Inflammatory macrophage (primary cell): ENCODE measurements around the gene PDZRN4.
A peak's percentile ranks its signal among the peaks of the same experiment; 100 is the strongest.
"Not testable (repeated sequence)": the region's sequence is repeated elsewhere in the genome, so short reads cannot be mapped to it uniquely, and the experiment has no call there.

Source experiments
- DNase-seq, 2 donors: peaks; one replicate each; pipeline ENCODE4 v3.0.0-alpha.2; 2020 to 2022

PDZRN4 gene

DNA sequence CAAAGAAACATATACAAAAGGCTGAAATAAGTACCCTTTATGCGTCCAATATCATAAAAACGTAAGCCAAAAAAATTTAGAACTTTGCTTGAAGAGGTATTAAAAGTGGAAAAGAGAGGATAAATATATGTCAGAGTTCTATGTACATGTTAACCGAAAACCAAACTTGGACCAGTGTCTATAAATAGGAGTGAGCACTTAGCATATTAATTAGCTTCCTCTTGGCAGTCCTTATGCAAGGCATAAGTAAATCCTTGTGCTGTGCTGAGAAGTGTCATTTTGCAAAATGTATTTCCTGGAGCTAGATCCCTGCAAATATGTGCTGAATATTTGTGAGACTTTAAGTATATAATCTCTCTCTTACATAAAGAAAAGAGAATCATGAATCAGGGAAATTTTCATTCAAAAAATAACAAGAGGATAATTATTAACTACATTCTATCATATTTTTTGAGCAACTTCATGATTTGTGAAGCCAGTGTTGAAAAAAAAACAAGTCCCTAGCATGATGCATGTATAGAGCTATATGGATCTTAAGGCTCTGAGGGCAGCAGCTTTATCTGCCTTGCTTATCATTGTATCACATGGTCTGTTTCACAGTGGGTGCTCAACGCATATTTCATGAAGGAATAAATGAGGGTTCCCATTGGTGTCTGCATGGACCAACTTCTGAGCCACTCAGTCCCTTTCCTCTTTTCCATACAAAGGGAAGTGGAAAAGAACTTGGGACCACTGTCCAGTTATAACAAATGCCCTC, 326.1 kb downstream of the PDZRN4 start:
- DNase-seq: peak; percentile 12 to 29

DNA sequence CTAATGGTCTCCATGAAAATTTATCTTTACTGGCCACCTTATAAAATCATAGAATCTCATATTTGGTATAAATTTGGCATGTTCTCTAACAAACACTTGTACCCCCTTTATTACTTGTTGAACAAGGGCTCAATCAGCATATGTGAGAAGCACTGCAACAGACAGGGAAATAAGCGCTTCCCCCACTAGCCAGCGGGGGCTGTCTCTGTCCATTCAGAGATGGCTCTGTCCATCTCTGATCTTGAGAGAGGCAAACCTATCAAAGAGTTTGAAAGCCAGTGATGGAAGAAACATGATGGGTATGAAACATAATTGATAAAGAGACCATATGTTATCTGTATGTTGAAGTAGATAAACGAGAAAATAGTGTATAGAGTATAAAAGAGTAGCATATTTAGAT, 326.8 kb downstream of the PDZRN4 start:
- no peak for DNase-seq

DNA sequence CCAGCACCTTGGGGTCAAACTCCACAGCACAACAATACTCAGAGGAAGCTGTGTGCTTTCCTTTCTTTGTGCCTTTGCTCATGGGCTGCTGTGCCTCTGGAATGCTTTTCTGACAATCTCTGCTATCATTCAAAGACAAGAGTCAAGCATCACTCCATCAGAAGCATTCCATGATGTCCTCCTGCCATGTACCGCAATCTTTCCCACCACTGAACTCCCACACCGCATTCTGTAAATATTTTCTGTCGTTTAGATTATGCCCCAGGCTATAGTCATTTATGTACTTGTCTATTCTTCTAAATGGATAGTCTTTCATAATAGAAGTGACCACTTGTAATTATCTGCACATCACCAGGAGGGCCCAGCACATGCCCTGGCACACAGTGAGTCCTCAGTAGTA, 327.8 kb downstream of the PDZRN4 start:
- DNase-seq: no peak

DNA sequence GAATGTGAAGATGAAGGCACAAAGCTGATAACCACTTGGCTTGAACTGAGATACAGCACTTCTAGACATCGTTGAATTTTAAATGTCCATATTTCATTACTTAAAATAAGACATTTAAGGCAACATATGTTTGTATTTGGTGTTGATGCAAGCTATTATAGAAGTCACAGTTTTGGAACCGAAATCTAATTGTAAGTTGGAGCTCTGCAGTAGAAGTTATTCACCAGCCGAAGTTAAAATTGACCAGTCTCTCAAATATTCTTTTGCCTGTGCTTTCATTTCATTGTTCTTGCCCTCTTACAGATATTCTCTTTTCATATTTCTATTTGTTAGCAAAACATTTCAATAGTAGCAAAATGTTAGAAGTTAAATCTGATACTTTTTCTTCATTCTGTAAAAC, 332.7 kb downstream of the PDZRN4 start:
- no peak for DNase-seq

DNA sequence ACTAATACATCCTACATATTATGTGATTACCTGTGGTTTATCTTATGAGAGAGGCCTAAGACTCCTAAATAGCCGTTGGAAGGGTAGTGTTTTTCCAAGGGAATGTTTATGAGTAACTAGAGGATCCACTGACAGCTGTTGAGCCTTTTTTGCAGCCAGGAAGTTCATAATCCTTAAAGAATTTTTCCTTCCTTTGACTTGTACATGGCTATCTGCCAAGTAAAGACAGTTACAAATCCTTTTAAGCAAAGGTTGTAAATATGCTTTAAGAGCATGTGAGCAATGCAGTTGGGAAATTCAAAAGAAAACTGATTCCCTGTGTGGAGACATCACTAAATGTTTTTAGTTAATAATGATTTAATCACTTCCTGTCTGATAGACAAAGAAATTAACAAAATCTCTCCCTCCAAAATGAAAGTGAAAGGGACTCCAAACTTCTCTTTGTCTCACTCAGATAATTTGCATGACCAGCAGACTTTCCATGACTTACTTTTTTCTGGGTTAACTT, 333.8 kb downstream of the PDZRN4 start:
- peak; percentile 5 to 55 for DNase-seq

DNA sequence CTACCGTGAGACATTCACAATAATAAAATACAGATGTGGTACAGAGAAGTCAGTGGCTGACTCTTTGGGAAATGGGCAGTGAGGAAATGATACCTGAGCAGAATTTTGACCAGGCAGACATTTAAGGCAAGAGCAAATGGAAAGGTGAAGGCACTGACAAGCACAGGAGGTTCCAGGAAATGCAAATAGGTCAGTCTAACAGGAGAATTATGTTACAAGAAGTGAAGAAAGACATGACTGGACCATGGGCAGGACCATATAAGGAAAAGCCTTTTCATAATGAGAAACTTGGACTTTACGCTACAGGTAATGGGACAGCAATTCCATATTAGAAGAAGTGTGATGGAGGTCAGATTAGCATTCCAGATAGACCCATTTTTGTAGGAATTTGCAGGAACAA, 338.9 kb downstream of the PDZRN4 start:
- no peak for DNase-seq

DNA sequence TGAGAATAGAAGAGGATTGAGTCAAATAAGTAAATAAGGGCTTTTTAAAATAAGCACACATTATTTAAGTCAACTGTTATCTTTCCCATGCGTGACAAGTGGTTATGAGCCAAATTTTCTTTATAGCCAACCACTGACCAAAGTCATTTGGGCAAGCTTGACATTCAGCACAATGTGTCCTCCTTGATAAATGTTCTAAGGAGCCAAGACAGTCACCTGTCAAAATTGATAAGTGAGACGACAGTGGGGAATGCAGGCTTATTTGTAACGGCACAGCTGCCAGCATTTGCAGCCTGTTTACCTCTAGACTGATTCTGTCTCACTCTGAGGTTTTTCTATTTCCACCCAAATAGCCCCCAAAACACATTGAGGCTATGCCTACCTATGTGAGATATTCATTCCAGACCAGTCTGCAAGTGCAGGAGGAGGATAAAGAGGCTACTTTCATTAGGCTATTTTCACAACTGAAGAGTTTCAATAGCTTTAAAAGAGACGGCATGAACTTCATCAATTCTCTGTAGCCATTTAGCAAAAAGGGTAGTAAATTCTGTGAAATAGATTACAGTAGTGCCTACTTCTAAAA, 339.5 kb downstream of the PDZRN4 start:
- DNase-seq: no peak

DNA sequence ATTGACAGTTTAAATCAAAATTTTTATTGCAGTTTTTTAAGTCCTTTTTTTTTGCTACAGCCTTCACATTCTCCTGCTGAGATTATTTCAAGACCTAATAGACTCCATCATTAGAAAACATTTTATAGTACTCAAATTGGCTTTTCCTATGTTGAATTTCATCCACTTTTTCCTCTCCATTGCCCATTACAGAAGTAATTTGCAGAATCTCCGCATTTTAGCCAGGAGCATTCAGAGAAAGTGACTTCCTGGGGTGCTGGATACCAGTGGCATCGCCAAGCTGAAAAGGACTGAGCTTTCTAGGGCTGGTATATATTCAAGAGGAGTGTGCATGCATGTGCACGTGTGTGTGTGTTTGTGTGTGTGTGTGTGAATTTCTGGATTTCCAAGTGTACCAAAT, 340.8 kb downstream of the PDZRN4 start:
- no peak for DNase-seq

DNA sequence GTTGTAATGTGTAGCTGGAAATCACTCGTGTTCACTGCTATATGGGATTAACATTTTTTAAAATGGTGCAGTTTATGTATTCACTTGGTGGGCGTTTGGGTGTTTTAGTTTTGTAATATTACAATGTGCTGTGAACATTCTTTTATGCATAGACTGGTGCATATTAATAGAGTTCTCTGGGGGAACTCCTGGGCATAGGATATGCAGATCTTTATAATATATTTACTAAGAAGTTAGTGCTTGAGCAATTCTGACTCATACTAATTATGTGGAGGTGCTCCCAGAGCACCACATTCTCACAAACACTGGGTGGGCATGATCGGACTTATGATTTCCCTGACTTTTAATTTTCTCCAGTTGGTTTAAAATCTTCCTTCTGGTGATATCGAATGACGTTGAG, 342.3 kb downstream of the PDZRN4 start:
- DNase-seq: no peak

DNA sequence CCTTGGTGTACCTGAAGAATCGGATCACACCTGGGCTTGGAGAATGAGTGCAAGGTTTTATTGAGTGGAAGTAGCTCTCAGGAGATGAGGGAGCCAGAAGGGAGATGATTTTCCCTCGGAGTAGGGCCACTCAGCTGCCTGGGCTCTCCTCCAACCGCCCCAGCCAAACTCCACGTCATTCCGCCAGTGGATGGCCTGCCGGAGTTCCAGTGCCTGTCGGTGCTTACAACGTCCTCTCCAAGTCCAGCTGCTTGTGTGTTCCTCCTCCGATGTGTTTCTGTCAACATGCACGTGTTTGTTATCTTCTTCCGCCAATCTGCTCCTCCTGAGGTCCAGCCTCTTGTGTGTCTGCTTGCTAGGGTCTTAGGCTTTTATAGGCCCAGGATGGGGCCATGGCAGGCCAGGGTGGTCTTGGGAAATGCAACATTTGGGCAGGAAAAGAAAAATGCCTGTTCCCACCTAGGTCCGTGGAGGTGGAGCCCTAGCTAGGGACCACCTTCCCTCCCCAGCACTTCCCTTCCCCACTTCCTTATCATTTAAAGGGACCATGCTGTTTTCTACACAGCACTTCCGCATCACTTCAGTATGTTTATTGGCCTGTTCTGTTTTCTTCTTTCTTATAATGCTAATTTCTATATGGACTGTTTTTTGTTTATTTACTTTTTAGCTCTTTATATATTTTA, 343.2 kb downstream of the PDZRN4 start:
- no peak for DNase-seq

DNA sequence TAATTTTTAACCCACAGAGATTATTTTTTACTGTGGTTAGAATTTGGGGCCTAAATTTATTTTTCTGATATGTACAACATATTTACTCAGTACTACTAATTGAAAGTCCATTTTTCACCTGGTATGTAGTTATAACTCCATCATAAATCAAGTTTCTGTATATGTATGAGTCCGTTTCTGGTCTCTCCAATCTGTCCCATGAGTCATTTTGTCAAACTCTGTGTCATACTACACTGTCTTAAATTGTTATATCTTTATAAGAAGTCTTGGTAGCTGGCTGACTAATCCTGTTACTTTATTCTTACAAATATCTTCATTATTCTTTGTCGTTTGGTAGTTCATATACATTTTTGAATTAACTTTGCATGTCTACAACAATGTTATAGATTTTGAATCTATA, 344.0 kb downstream of the PDZRN4 start:
- DNase-seq: no peak

DNA sequence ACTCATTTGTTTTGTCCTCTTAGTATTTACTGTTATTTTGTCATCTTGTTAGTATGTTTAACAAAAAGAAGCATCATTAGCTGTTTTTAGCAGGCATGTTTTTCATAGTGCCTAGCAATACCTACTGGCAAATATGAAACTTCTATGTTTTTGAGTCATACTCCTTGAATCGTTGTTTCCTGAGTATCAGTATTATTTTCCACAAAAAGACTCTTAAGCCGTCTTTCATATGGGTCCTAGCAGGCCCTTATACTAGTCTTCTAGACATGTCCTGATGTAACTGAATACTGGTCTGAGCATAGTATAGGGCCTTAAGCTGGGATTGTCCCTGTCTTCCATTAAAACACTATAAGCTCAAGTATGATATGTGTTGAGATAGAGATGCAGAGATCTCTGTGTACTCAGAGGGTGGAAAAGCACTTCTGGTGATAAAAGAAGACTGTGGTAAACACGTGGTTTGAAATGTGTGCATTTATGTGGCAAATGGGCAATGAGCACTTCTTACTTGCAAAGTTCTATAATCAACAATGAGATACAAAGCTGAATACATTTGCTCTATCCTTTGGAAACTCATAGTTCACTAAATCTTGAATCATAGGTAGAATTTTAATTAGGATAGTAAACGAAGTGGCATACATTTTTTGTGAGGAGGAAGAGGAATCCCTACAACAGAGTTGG, 348.8 kb downstream of the PDZRN4 start:
- DNase-seq: no peak

DNA sequence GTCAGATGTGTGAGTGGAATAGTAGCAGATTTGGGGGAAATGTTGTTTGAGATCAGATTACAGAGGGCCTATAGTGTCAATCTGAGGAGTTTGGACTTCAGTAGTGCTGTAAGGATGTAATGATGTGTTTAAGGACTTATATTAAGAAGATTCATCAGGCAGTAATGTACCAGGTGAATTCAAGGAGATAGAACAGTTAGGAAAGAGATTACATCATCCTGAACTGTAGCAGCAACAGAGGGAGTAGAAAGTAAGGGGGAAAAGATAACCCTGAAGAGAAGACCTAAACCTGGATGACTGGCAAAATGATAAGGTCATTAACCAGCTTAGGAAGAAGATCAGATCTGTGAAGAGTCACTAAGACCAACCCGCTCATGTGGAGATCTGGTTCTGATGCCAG, 349.4 kb downstream of the PDZRN4 start:
- no peak for DNase-seq

DNA sequence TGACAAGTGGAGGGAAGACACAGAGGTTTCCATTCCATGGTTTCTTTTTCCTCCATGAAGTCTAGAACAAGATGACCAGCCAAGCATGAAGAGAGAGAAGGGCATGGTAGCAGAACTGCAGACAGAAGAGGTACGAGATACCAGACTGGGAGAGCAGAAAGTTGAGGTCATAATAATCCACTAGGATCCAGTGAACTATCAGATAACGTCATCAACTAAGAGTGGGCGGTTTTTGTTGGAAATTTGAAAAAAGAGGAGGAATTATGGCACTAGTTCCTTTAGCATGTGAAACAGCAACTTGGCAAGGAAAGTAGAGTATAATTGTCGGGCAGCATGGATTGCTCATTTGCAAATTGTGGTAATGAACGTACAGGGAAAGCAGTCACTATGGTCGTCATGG, 357.6 kb downstream of the PDZRN4 start:
- no peak for DNase-seq

DNA sequence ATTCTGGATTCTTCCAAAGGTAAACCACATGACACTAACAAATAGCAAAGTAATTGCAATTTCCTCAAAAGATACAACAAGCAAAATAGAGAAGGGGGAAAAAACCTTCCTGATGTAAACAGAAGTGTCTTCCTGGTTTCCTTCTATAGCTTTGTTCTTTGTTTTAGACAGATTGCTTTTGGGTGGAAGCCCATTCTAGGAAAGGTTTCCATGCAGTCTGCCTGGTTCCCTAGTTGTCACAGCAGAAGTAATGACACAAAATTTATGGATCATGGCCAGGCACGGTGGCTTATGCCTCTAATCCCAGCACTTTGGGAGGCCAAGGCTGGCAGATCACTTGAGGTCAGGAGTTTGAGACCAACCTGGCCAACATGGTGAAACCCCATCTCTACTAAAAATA, 359.0 kb downstream of the PDZRN4 start:
- not testable (repeated sequence) for DNase-seq

DNA sequence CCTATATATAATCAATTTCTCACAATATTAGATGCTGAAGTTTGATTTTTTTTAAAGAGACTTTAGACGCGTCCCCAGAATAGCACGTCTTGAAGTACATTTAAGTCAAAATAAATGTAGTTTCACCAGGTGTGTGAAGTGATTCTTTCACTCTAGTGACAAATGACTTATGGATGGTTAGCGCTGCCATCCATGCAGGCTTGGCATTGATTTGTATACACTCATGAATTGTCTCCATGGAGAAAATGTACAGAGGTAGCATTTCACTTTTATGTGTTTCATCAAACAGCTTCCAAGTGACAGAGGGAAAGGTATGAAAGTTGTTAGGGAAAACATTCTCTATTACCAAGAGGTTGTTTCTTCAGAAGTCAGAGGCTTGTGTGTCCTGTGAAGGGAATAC, 360.8 kb downstream of the PDZRN4 start:
- no peak for DNase-seq

DNA sequence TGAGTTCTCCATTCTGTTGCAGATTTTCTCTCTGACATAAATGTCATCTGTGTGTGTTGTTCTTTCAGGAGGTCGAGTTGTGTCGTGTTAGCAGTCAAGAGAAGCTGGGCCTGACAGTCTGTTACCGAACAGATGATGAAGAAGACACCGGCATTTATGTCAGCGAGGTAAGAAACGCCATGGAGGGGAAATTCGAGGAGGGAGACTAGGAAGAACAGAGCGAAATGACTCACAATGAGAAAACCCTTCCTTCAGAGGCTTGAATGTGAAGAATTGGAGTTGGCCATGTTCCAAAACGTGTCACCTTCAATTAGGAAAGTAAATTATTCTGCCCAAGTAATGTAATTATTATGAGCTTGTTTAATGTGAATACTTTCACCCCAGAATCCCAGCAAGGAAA, 364.5 kb downstream of the PDZRN4 start:
- no peak for DNase-seq

DNA sequence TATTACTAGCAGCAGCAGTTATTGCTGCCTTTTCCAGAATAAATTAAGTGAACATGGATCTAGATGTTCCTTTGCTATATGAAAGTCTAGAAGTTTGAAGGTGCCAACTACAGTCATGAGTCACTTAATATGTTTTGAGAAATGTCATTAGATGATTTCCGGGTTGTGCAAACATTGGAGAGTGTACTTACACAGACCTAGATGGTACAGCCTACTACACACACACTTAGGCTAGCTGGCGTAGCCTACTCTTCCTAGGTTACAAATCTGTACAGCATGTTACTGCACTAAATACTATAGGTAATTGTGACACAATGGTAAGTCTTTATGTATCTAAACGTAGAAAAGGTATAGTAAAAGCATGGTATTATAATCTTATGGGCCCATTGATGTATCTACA, 368.1 kb downstream of the PDZRN4 start:
- DNase-seq: no peak

DNA sequence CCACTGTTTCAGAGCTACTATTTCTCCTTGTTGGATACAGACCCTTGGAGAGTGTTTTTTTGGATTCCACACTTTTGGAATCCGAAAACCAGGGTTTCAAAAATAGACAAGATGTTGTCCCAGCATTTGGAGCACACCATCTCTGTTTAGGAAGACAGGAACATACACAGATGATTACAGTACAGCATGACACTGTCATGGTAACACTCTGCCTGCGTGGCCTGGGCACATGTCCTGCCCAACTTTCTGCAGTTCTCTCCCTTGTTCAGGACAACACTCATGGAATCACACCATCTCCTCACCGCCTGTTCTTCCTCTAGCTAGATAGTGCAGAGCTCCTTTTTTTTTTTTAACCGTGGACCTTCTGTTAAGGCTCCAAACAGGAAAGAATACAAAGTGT, 369.2 kb downstream of the PDZRN4 start:
- no peak for DNase-seq

DNA sequence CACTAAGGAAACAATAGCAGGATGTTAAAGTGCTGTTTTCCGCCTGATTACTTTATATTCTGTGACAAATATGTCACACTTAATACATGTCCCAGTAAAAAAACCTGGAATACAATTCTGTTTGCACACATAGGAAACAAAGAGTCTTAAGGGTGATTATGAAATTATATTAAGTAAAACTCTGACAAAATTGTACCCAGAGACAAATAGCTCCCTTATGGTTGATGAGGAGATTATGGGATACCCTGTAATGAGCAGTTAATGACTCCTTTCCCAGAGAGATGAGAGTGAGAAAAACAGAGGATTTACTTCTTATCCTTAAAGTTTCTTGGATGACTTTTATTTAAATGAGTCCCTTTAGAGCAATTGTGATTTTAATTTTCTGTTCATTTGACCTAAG, 370.6 kb downstream of the PDZRN4 start:
- DNase-seq: no peak

DNA sequence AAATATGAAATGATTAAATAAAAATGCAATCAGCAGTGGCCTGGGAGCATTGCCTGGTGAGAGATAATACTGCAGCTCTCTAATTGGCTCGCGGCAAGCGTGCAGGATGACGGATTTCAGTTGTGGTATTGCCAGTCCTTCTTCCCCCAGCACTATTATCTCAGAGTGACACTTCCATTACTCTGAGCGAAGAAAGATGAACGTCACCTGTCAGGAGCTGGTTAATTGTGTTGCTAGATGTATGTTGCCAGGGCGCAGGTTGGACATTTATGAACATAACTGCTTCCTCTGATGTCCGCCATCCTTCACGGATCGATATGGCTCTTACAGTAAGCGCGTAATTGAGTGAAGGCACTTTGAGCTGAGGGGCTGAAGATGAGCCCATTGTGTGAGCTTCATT, 374.9 kb downstream of the PDZRN4 start:
- DNase-seq: no peak

DNA sequence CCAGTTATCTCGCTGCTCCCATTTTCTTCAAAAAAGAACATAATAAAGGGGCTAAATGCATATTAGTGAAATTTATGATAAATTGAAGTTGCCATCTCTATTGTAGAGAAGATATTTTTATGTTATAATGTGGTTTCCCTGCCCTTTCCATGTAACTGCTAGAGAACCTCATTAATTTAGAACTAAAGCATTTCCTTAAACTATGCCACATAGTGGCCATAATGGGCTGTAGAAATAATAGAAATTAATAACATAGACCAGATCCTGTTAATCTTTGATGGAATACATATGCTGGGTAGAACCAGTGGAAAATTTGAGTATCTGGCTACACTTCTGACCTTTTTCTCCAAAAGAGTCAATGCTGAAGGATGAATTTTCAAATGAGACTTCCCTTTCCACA, 376.7 kb downstream of the PDZRN4 start:
- no peak for DNase-seq

DNA sequence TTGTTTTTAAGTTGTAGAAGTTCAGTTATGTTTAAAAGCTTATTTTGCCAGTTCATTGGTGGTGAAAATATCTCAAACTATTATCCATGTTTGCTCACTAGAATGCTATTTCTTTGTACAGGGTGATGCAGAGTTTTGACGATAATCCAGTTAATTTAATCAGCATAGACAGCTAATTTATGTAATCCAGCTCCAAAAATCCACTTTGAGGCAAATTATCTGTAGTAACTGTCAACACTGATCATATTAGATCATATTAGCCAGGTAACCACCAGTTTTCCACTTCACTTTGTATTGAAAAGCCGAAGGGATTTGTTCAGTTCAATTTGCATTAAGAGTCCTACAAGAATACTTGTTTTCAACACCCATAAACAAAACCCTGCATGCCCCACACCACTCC, 378.6 kb downstream of the PDZRN4 start:
- DNase-seq: no peak
